ENCODE measurements around the gene SELENON. TPM values are rescaled to one million over a fixed set of nuclear protein-coding genes. Genes with fewer than 3 reads are reported as not detected.

The SELENON gene
- total RNA-seq, 1 experiment from 2014 or later = 38.6 TPM

DNA sequence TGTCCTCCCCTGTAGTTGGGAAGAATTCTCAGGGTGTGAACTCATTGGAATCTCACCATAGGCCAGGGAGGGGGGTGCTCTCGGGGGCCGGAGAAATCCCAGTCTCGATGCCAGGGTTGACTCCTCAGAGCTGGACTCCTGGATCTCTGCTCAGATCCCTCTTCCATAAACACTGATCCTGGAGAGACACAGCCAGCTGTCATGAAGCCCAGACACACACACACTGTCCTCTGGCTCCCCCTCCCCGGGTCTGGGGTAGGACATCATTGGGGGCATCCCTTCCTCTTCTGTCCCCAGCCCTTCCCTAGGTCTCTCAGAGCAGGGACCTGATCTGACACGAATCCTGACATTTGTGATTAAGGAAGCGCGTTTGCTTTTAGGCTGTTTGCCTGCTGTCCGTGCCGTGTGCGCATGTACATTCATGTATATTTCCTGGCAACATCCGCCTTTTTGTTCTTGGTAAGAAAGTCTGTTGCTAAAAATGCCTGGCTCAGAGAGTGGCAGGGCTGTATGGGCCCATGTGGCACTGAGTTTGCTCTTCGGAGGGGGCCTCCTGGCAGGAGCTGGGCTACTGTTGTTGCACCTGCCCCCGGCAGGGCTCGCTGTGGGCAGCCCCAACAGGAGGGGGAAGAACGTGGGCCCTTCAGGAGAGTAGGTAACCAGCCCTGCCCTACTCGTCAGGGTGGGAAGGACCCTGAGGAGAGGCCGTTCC, 45.4 kb upstream of the SELENON start:
- Histone ChIP-seq H3K9me3 (ENCODE audit: low read length) (no peaks in the 10 kb centered on the region), H3K27ac (ENCODE audit: low read length) (no peak overlapping the region), H3K9me2 (replicated peaks; ENCODE audit: low read length) (no peaks in the 10 kb centered on the region), H3K4me3 (ENCODE audit: low read length) (no peak overlapping the region), H3K36me3 (ENCODE audit: low read depth, low read length) (no peaks in the 10 kb centered on the region), H2AFZ (ENCODE audit: low read length) (no peak overlapping the region), H3K4me1 (ENCODE audit: insufficient read depth, low read length) (no peaks in the 10 kb centered on the region), H3F3A (ENCODE audit: low read length, unreplicated experiment) (no peaks in the 10 kb centered on the region), H3K4me2 (ENCODE audit: low read length) (no peak overlapping the region), H3K27me3 (ENCODE audit: low read length) (0 out of 2 replicates have a peak, but pooled peaks cover 4% of the 10 kb centered on the region), H3K9ac (ENCODE audit: low read length) (no peak overlapping the region), H3K79me2 (ENCODE audit: low read length) (no peaks in the 10 kb centered on the region), H4K20me1 (ENCODE audit: low read length) (no peaks in the 10 kb centered on the region)
- no TSS peak for BruUV-seq (replicated peaks)
- intact Hi-C loops (cut with micrococcal nuclease) = no loop called here
- ChIA-PET CTCF (no interaction called here), POLR2A (ENCODE audit: unreplicated experiment) (no interaction called here)
- no peak for ATAC-seq
- TF ChIP-seq, protein P1, sequence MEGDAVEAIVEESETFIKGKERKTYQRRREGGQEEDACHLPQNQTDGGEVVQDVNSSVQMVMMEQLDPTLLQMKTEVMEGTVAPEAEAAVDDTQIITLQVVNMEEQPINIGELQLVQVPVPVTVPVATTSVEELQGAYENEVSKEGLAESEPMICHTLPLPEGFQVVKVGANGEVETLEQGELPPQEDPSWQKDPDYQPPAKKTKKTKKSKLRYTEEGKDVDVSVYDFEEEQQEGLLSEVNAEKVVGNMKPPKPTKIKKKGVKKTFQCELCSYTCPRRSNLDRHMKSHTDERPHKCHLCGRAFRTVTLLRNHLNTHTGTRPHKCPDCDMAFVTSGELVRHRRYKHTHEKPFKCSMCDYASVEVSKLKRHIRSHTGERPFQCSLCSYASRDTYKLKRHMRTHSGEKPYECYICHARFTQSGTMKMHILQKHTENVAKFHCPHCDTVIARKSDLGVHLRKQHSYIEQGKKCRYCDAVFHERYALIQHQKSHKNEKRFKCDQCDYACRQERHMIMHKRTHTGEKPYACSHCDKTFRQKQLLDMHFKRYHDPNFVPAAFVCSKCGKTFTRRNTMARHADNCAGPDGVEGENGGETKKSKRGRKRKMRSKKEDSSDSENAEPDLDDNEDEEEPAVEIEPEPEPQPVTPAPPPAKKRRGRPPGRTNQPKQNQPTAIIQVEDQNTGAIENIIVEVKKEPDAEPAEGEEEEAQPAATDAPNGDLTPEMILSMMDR (conservative IDR thresholded peaks at IDR 0.05; ENCODE audit: low read depth, low read length) = no peak
- TF ChIP-seq EZH2phosphoT487 (IDR thresholded peaks at IDR 0.05; ENCODE audit: borderline replicate concordance, low read length) = no peak
- TF ChIP-seq EZH2 (IDR thresholded peaks at IDR 0.05; ENCODE audit: low read length, unreplicated experiment) = no peak
- DNase-seq = no peak

DNA sequence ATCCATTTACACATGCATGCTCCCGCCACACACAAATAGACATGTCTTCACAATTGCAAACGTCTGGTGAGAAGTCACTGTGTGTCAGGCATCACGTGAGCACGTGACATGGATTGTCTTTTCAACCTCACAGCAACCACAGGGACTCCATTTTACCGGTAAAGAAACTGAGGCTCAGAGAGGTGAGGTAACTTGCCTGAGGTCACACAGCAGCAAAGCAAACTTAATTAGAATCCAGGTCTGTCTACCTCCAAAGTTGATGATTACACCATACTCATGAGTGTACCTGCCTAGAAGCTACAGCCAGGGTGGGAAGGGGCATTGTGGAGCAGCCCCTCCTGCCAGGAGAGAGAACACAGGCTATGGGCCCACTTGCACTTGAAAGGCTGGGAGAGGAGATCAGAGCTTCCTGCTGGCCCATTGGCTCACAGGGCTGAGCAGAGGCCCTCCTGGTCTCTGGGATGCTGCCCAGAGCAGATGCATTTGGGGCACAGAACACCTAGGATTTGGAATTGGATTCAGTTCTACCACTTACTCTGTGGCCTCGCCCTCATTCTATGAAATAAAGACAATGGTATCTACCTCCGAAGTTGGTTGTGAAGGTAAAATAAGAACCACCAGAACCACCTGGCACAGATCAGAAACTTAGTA, 44.4 kb upstream of the SELENON start:
- no peaks in the 10 kb centered on the region for H3K36me3 ChIP-seq (ENCODE audit: low read depth, low read length)
- H3K79me2 ChIP-seq (ENCODE audit: low read length) = no peaks in the 10 kb centered on the region
- no peaks in the 10 kb centered on the region for H3K9me3 ChIP-seq (ENCODE audit: low read length)
- no peaks in the 10 kb centered on the region for H4K20me1 ChIP-seq (ENCODE audit: low read length)
- ChIA-PET POLR2A (ENCODE audit: unreplicated experiment) (no interaction called here), CTCF (no interaction called here)
- H3K4me2 ChIP-seq (ENCODE audit: low read length) = no peak overlapping the region
- H3K4me3 ChIP-seq (ENCODE audit: low read length) = no peak overlapping the region
- no TSS peak for BruUV-seq (replicated peaks)
- no peak overlapping the region for H3K9ac ChIP-seq (ENCODE audit: low read length)
- H3K4me1 ChIP-seq (ENCODE audit: insufficient read depth, low read length) = no peaks in the 10 kb centered on the region
- no peak overlapping the region for H2AFZ ChIP-seq (ENCODE audit: low read length)
- TF ChIP-seq EZH2phosphoT487 (IDR thresholded peaks at IDR 0.05; ENCODE audit: borderline replicate concordance, low read length) (no peak), EZH2 (IDR thresholded peaks at IDR 0.05; ENCODE audit: low read length, unreplicated experiment) (no peak)
- TF ChIP-seq, protein P1 (conservative IDR thresholded peaks at IDR 0.05; ENCODE audit: low read depth, low read length) = no peak
- H3K27ac ChIP-seq (ENCODE audit: low read length) = no peak overlapping the region
- no peak for DNase-seq
- 0 out of 2 replicates have a peak, but pooled peaks cover 4% of the 10 kb centered on the region for H3K27me3 ChIP-seq (ENCODE audit: low read length)
- no peak for ATAC-seq
- H3K9me2 ChIP-seq (replicated peaks; ENCODE audit: low read length) = no peaks in the 10 kb centered on the region
- no peaks in the 10 kb centered on the region for H3F3A ChIP-seq (ENCODE audit: low read length, unreplicated experiment)
- intact Hi-C loops (cut with micrococcal nuclease) = no loop called here

DNA sequence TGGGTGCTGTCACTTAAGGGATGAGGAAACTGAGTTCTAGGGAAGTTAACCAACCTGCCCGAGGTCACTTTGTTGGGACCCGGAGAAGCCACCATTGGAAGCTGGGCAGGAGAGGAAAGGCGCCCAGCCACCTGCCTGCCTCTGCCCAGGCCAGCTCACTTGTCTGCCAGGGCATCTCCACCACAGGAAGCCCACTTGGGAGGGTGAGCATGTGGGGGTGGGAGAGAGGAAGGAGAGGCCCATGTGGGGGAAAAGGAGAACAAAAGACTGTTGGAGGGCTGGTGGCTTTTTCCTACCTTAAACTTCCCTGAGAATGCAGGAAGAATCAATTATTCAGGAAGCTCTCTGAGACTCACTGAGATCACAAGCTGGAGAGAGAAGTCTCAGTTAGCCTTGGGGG, 43.8 kb upstream of the SELENON start:
- Histone ChIP-seq H3K9ac (ENCODE audit: low read length) (no peak overlapping the region), H3K9me2 (replicated peaks; ENCODE audit: low read length) (no peaks in the 10 kb centered on the region), H3K4me2 (ENCODE audit: low read length) (no peak overlapping the region), H3K4me3 (ENCODE audit: low read length) (no peak overlapping the region), H3K79me2 (ENCODE audit: low read length) (no peaks in the 10 kb centered on the region), H3K9me3 (ENCODE audit: low read length) (no peaks in the 10 kb centered on the region), H3K36me3 (ENCODE audit: low read depth, low read length) (no peaks in the 10 kb centered on the region), H3K4me1 (ENCODE audit: insufficient read depth, low read length) (no peaks in the 10 kb centered on the region), H3F3A (ENCODE audit: low read length, unreplicated experiment) (no peaks in the 10 kb centered on the region), H3K27ac (ENCODE audit: low read length) (no peak overlapping the region), H2AFZ (ENCODE audit: low read length) (no peak overlapping the region), H3K27me3 (ENCODE audit: low read length) (0 out of 2 replicates have a peak, but pooled peaks cover 4% of the 10 kb centered on the region), H4K20me1 (ENCODE audit: low read length) (no peaks in the 10 kb centered on the region)
- BruUV-seq (replicated peaks) = no TSS peak
- CTCF ChIA-PET = no interaction called here
- DNase-seq = no peak
- POLR2A ChIA-PET (ENCODE audit: unreplicated experiment) = no interaction called here
- no peak for TF ChIP-seq EZH2 (IDR thresholded peaks at IDR 0.05; ENCODE audit: low read length, unreplicated experiment)
- TF ChIP-seq, protein P1 (conservative IDR thresholded peaks at IDR 0.05; ENCODE audit: low read depth, low read length) = no peak
- no peak for TF ChIP-seq EZH2phosphoT487 (IDR thresholded peaks at IDR 0.05; ENCODE audit: borderline replicate concordance, low read length)
- ATAC-seq = no peak
- intact Hi-C loops (cut with micrococcal nuclease) = no loop called here

All from PC-3 (cell line).